ENCODE measurements around the gene FBXL20. TPM values are rescaled to one million over a fixed set of nuclear protein-coding genes. Genes with fewer than 3 reads are reported as not detected.
"Not testable (repeated sequence)": the region's sequence is repeated elsewhere in the genome, so short reads cannot be mapped to it uniquely, and the experiment has no call there.

FBXL20 gene
- total RNA-seq, 1 experiment from 2014 or later, result 9.7 TPM

GRCh38 chr17:39335704-39336223 lies 65.7 kb downstream of the FBXL20 start:
- TF ChIP-seq ZNF396 (CRISPR knock-in tag; IDR thresholded peaks at IDR 0.05; ENCODE audit: borderline replicate concordance) (no peak), ERG (CRISPR knock-in tag; IDR thresholded peaks at IDR 0.05) (no peak), PRRX2 (CRISPR knock-in tag; IDR thresholded peaks at IDR 0.05) (no peak), SP1 (CRISPR knock-in tag; conservative IDR thresholded peaks at IDR 0.05) (no peak), IRF1 (CRISPR knock-in tag; IDR thresholded peaks at IDR 0.05) (no peak), ZNF281 (CRISPR knock-in tag; IDR thresholded peaks at IDR 0.05) (no peak), CDX4 (CRISPR knock-in tag; IDR thresholded peaks at IDR 0.05; ENCODE audit: borderline replicate concordance) (no peak), KAT7 (CRISPR knock-in tag; IDR thresholded peaks at IDR 0.05; ENCODE audit: borderline replicate concordance) (no peak), ZBTB43 (CRISPR knock-in tag; IDR thresholded peaks at IDR 0.05) (no peak), GABPB1 (CRISPR knock-in tag; IDR thresholded peaks at IDR 0.05) (no peak), NFATC4 (CRISPR knock-in tag; IDR thresholded peaks at IDR 0.05) (no peak)
- H3K4me1 Mint-ChIP-seq, result no peaks in the 10 kb centered on the region
- DNase-seq (ENCODE audit: low spot score), result no peak
- no peak for ATAC-seq
- CTCF ChIA-PET, result no interaction called here
- peaks cover 45% of the 10 kb centered on the region for H3K9me3 Mint-ChIP-seq
- H3K36me3 Mint-ChIP-seq, result peaks cover 58% of the 10 kb centered on the region
- H3K27ac Mint-ChIP-seq, result no peak overlapping the region
- POLR2A ChIA-PET, result no interaction called here
- no peak overlapping the region for H3K4me3 Mint-ChIP-seq
- H3K27me3 Mint-ChIP-seq (ENCODE audit: low read depth), result peaks cover 10% of the 10 kb centered on the region; the same call in 1 of the 2 replicates

GRCh38 chr17:39334008-39334744 lies 67.2 kb downstream of the FBXL20 start:
- CTCF ChIA-PET; H3K4me1 Mint-ChIP-seq; H3K27me3 Mint-ChIP-seq (ENCODE audit: low read depth); POLR2A ChIA-PET; DNase-seq (ENCODE audit: low spot score); H3K27ac Mint-ChIP-seq; ATAC-seq; H3K4me3 Mint-ChIP-seq: not testable (repeated sequence)
- Mint-ChIP-seq H3K9me3 (peaks cover 42% of the 10 kb centered on the region), H3K36me3 (peaks cover 54% of the 10 kb centered on the region)

GRCh38 chr17:39332092-39332491 lies 69.3 kb downstream of the FBXL20 start:
- ATAC-seq, result no peak
- Mint-ChIP-seq H3K27ac (no peak overlapping the region), H3K4me3 (no peak overlapping the region), H3K27me3 (ENCODE audit: low read depth) (peaks cover 10% of the 10 kb centered on the region; the same call in 1 of the 2 replicates), H3K36me3 (peaks cover 45% of the 10 kb centered on the region), H3K9me3 (peaks cover 41% of the 10 kb centered on the region), H3K4me1 (no peaks in the 10 kb centered on the region)
- ChIA-PET CTCF (no interaction called here), POLR2A (no interaction called here)
- no peak for TF ChIP-seq ATF2 (CRISPR knock-in tag; IDR thresholded peaks at IDR 0.05; ENCODE audit: borderline replicate concordance, low read depth)
- no peak for DNase-seq (ENCODE audit: low spot score)

Data from WTC11 (cell line).